H9 (cell line): Measurements from ENCODE around the gene BRAF. TPM values are rescaled to one million over a fixed set of nuclear protein-coding genes. Genes with fewer than 3 reads are reported as not detected.

Source experiments
- DNase-seq: peaks from one replicate; pipeline ENCODE4 v3.0.0-alpha.2; 2017
- H2AFZ ChIP-seq: one replicate; pipeline ENCODE4 v1.6.1; 2013; ENCODE audit warnings: mild to moderate bottlenecking, low read length, control low read depth, moderate library complexity
- H2AK5ac ChIP-seq: 2 replicates; pipeline ENCODE4 v1.6.1; 2013; ENCODE audit warnings: low read length, control low read depth, mixed read lengths; ENCODE audit not compliant: insufficient read length
- H2BK120ac ChIP-seq: one replicate; pipeline ENCODE4 v1.6.1; 2013; ENCODE audit warnings: low read depth, mild to moderate bottlenecking, low read length, control low read depth, inconsistent platforms; ENCODE audit not compliant: poor library complexity, severe bottlenecking
- H2BK12ac ChIP-seq: 2 replicates; pipeline ENCODE4 v1.6.1; 2013; ENCODE audit warnings: low read length, control low read depth, mixed read lengths, low read depth; ENCODE audit not compliant: insufficient read length
- H2BK15ac ChIP-seq: 2 replicates; pipeline ENCODE4 v1.6.1; 2013; ENCODE audit warnings: low read depth, low read length, control low read depth
- H2BK20ac ChIP-seq: one replicate; pipeline ENCODE4 v1.6.1; 2013; ENCODE audit warnings: low read depth, mild to moderate bottlenecking, low read length, control low read depth, inconsistent platforms; ENCODE audit not compliant: poor library complexity, severe bottlenecking
- H2BK5ac ChIP-seq: 2 replicates; pipeline ENCODE4 v1.6.1; 2013; ENCODE audit warnings: low read length, control low read depth, mixed read lengths; ENCODE audit not compliant: insufficient read length
- H3K14ac ChIP-seq: 2 replicates; pipeline ENCODE4 v1.6.1; 2013; ENCODE audit warnings: low read length, control low read depth; ENCODE audit not compliant: insufficient read depth
- H3K18ac ChIP-seq: 2 replicates; pipeline ENCODE4 v1.6.1; 2013; ENCODE audit warnings: low read depth, mild to moderate bottlenecking, mixed read lengths, low read length, control low read depth; ENCODE audit not compliant: insufficient read length
- H3K23ac ChIP-seq: 2 replicates; pipeline ENCODE4 v1.6.1; 2013; ENCODE audit warnings: low read length, control low read depth, mixed read lengths, low read depth; ENCODE audit not compliant: insufficient read length
- H3K23me2 ChIP-seq: 2 replicates; pipeline ENCODE4 v1.6.1; 2013; ENCODE audit warnings: low read depth, mild to moderate bottlenecking, mixed read lengths, low read length, control low read depth; ENCODE audit not compliant: insufficient read length, poor library complexity, severe bottlenecking
- H3K27ac ChIP-seq: 2 replicates; pipeline ENCODE4 v1.5.1; 2013; ENCODE audit warnings: low read length, control low read depth, mixed read lengths, low read depth; ENCODE audit not compliant: insufficient read length
- H3K27me3 ChIP-seq: 2 replicates; pipeline ENCODE4 v1.6.1; 2013; ENCODE audit warnings: low read length, control low read depth, inconsistent platforms; ENCODE audit not compliant: insufficient read depth
- H3K4ac ChIP-seq: 2 replicates; pipeline ENCODE4 v1.6.1; 2013; ENCODE audit warnings: low read depth, mild to moderate bottlenecking, control low read depth, inconsistent platforms, low read length, moderate library complexity
- H3K4me1 ChIP-seq: 2 replicates; pipeline ENCODE4 v1.6.1; 2013; ENCODE audit warnings: low read length, control low read depth, inconsistent platforms; ENCODE audit not compliant: insufficient read depth
- H3K4me2 ChIP-seq: 2 replicates; pipeline ENCODE4 v1.6.1; 2013; ENCODE audit warnings: low read length, control low read depth, mixed read lengths; ENCODE audit not compliant: insufficient read length, insufficient read depth
- H3K56ac ChIP-seq: 2 replicates; pipeline ENCODE4 v1.6.1; 2013; ENCODE audit warnings: low read depth, mild to moderate bottlenecking, mixed read lengths, low read length, control low read depth; ENCODE audit not compliant: insufficient read length
- H3K79me1 ChIP-seq: 2 replicates; pipeline ENCODE4 v1.6.1; 2013; ENCODE audit warnings: low read depth, mild to moderate bottlenecking, moderate library complexity, low read length, control low read depth, inconsistent platforms; ENCODE audit not compliant: insufficient read depth, poor library complexity, severe bottlenecking
- H3K79me2 ChIP-seq: 2 replicates; pipeline ENCODE4 v1.6.1; 2013; ENCODE audit warnings: low read length, control low read depth, inconsistent platforms; ENCODE audit not compliant: insufficient read depth
- H3K9ac ChIP-seq: 2 replicates; pipeline ENCODE4 v1.6.1; 2013; ENCODE audit warnings: low read length, control low read depth, mixed read lengths; ENCODE audit not compliant: insufficient read length; ENCODE audit errors: extremely low read depth
- H3K9me3 ChIP-seq: one replicate; pipeline ENCODE4 v1.6.1; 2013; ENCODE audit warnings: low read depth, low read length, inconsistent platforms; ENCODE audit not compliant: control insufficient read depth
- H3T11ph ChIP-seq: one replicate; pipeline ENCODE4 v1.6.1; 2013; ENCODE audit warnings: mild to moderate bottlenecking, low read length, control low read depth, inconsistent platforms
- H4K20me1 ChIP-seq: one replicate; pipeline ENCODE4 v1.6.1; 2013; ENCODE audit not compliant: control insufficient read depth, insufficient read length, insufficient read depth
- H4K5ac ChIP-seq: 2 replicates; pipeline ENCODE4 v1.6.1; 2013; ENCODE audit warnings: low read depth, mild to moderate bottlenecking, mixed read lengths, low read length, control low read depth; ENCODE audit not compliant: insufficient read length
- H4K8ac ChIP-seq: replicated peaks from 2 replicates; pipeline ENCODE4 v1.6.1; 2013; ENCODE audit warnings: low read length, control low read depth, mixed read lengths, low read depth; ENCODE audit not compliant: insufficient read length
- H4K91ac ChIP-seq: 2 replicates; pipeline ENCODE4 v1.6.1; 2013; ENCODE audit warnings: low read depth, mild to moderate bottlenecking, moderate library complexity, mixed read lengths, low read length, control low read depth; ENCODE audit not compliant: insufficient read length
- H3K27ac Mint-ChIP-seq, 3 experiments: 2 replicates in 2 of 3; 3 replicates in 1 of 3; pipeline ENCODE4 v1.8.0; 2020 to 2021; ENCODE audit warnings: mixed read lengths in 3 of 3, mild to moderate bottlenecking in 1 of 3, moderate library complexity in 1 of 3
- H3K27me3 Mint-ChIP-seq: 2 replicates; pipeline ENCODE4 v1.8.0; 2021; ENCODE audit warnings: low read depth, mild to moderate bottlenecking, moderate library complexity, mixed read lengths
- H3K36me3 Mint-ChIP-seq, 3 experiments: 2 replicates in 2 of 3; 3 replicates in 1 of 3; pipeline ENCODE4 v1.8.0; 2020 to 2021; ENCODE audit warnings: low read depth in 3 of 3, mixed read lengths in 3 of 3; ENCODE audit not compliant: insufficient read depth in 1 of 3
- H3K4me1 Mint-ChIP-seq, 2 experiments: 2 replicates each; pipeline ENCODE4 v1.8.0; 2020; ENCODE audit warnings: mixed read lengths in 2 of 2
- H3K4me3 Mint-ChIP-seq, 2 experiments: 2 replicates in 1 of 2; 3 replicates in 1 of 2; pipeline ENCODE4 v1.8.0; 2020 to 2021; ENCODE audit warnings: mild to moderate bottlenecking in 2 of 2, mixed read lengths in 2 of 2, moderate library complexity in 1 of 2
- H3K9me3 Mint-ChIP-seq, 2 experiments: 2 replicates in 1 of 2; 3 replicates in 1 of 2; pipeline ENCODE4 v1.8.0; 2020; ENCODE audit warnings: mild to moderate bottlenecking in 2 of 2, mixed read lengths in 2 of 2, moderate library complexity in 1 of 2
- WGBS: extraction: QIAGEN DNeasy Blood & Tissue Kit; methylation state at CpG from one replicate; pipeline ENCODE4 v1.1.7; 2013; ENCODE audit warnings: missing lambda C conversion rate, low lambda C conversion rate, mixed read lengths; ENCODE audit not compliant: insufficient read length; ENCODE audit errors: extremely low coverage; 5-methylcytosine and 5-hydroxymethylcytosine counted together
- total RNA-seq: library from RNA; stranded (reverse); gene quantifications from 2 replicates; pipeline ENCODE4 v1.2.1, GENCODE V29; 2021
- TF ChIP-seq, protein P1 (sequence below): fragments of 200-600 bp; sonication (generic); conservative IDR thresholded peaks from 3 replicates; pipeline ENCODE4 v1.8.0; 2021; ENCODE audit warnings: antibody characterized with exemption, mild to moderate bottlenecking

BRAF gene
- total RNA-seq, 1 experiment from 2014 or later, result 32.9 TPM

DNA sequence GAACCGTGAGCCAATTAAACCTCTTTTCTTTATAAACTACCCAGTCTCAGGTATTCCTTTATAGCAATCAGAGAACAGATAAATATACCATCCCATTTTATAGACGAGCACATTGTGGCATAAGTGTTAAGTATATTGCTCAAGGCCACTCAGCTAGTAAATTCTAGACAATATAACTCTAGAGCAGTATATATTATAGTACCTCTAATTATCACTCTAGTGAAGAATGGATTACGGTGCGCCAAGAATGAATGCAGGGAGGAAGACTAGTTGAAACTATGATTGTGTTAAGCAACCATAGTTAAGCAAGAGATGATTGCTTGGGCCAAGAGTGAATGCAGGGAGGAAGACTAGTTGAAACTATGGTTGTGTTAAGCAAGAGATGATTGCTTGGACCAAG is 60.9 kb downstream of the BRAF start:
- Histone ChIP-seq H3K27me3 (no peaks in the 10 kb centered on the region), H3K4ac (no peak overlapping the region), H3T11ph (no peak overlapping the region), H2AFZ (no peak overlapping the region), H3K4me2 (no peak overlapping the region), H4K20me1 (no peaks in the 10 kb centered on the region), H3K18ac (no peak overlapping the region), H3K23ac (no peak overlapping the region), H3K79me2 (peaks cover 2% of the 10 kb centered on the region; the same call in 1 of the 2 replicates), H2BK120ac (no peak overlapping the region), H3K79me1 (no peaks in the 10 kb centered on the region), H2BK15ac (no peak overlapping the region), H2BK12ac (no peak overlapping the region), H3K4me1 (peaks cover 3% of the 10 kb centered on the region; the same call in 1 of the 2 replicates), H2AK5ac (no peak overlapping the region), H2BK20ac (no peak overlapping the region), H3K9ac (no peak overlapping the region), H3K56ac (no peak overlapping the region), H3K9me3 (no peaks in the 10 kb centered on the region), H4K5ac (no peak overlapping the region), H4K91ac (no peak overlapping the region), H3K23me2 (no peaks in the 10 kb centered on the region), H2BK5ac (no peak overlapping the region), H3K14ac (no peak overlapping the region), H4K8ac (no peak overlapping the region), H3K27ac (no peak overlapping the region)
- no peak for DNase-seq
- TF ChIP-seq, protein P1, sequence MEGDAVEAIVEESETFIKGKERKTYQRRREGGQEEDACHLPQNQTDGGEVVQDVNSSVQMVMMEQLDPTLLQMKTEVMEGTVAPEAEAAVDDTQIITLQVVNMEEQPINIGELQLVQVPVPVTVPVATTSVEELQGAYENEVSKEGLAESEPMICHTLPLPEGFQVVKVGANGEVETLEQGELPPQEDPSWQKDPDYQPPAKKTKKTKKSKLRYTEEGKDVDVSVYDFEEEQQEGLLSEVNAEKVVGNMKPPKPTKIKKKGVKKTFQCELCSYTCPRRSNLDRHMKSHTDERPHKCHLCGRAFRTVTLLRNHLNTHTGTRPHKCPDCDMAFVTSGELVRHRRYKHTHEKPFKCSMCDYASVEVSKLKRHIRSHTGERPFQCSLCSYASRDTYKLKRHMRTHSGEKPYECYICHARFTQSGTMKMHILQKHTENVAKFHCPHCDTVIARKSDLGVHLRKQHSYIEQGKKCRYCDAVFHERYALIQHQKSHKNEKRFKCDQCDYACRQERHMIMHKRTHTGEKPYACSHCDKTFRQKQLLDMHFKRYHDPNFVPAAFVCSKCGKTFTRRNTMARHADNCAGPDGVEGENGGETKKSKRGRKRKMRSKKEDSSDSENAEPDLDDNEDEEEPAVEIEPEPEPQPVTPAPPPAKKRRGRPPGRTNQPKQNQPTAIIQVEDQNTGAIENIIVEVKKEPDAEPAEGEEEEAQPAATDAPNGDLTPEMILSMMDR, result no peak
- H3K27me3 Mint-ChIP-seq, result no peaks in the 10 kb centered on the region
- H3K4me1 Mint-ChIP-seq, result peaks cover 13 to 15% of the 10 kb centered on the region in 2 experiments
- H3K36me3 Mint-ChIP-seq, result peaks cover 10 to 15% (median 13%) of the 10 kb centered on the region in 3 experiments
- no peak overlapping the region for H3K27ac Mint-ChIP-seq
- WGBS, result no CpG with 5 or more reads among the region's 4 CpGs
- peaks cover 4 to 5% of the 10 kb centered on the region in 2 experiments; a peak in 4 of 5 replicates for H3K9me3 Mint-ChIP-seq
- no peak overlapping the region for H3K4me3 Mint-ChIP-seq
